GM19351 (cell line): ENCODE measurements around the gene RPS14.
A peak's percentile ranks its signal among the peaks of the same experiment; 100 is the strongest.
"Not testable (repeated sequence)": the region's sequence is repeated elsewhere in the genome, so short reads cannot be mapped to it uniquely, and the experiment has no call there.

Experiments
- ATAC-seq: cut with Tn5 transposase; IDR thresholded peaks from one replicate; pipeline ENCODE4 v1.9.1; 2021; ENCODE audit warnings: mild to moderate bottlenecking, moderate library complexity; ENCODE audit not compliant: unreplicated experiment

RPS14 gene

GRCh38 chr5:150481972-150482406, 32.5 kb upstream of the RPS14 start:
- no peak for ATAC-seq

- ATAC-seq, result no peak
Observed at GRCh38 chr5:150481708-150481965, 32.1 kb upstream of the RPS14 start.

GRCh38 chr5:150479416-150479815, 29.9 kb upstream of the RPS14 start:
- ATAC-seq, result no peak

DNA sequence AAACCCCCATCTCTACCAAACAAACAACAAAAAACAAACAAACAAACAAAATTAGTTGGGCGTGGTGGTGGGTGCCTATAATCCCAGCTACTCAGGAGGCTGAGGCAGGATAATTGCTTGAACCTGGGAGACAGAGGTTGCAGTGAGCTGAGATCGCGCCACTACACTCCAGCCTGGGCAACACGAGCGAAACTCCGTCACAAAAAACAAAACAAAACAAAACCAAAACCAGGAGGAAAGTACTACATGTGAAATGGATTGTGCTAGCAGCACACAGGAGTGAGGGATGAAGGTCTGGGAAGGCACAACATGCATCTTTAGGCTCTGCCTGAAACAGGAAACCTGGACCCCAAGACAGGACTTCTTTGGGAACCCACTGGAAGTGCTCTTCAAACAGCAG, 27.0 kb upstream of the RPS14 start:
- ATAC-seq, result not testable (repeated sequence)

GRCh38 chr5:150473673-150474358, 24.3 kb upstream of the RPS14 start:
- no peak for ATAC-seq

DNA sequence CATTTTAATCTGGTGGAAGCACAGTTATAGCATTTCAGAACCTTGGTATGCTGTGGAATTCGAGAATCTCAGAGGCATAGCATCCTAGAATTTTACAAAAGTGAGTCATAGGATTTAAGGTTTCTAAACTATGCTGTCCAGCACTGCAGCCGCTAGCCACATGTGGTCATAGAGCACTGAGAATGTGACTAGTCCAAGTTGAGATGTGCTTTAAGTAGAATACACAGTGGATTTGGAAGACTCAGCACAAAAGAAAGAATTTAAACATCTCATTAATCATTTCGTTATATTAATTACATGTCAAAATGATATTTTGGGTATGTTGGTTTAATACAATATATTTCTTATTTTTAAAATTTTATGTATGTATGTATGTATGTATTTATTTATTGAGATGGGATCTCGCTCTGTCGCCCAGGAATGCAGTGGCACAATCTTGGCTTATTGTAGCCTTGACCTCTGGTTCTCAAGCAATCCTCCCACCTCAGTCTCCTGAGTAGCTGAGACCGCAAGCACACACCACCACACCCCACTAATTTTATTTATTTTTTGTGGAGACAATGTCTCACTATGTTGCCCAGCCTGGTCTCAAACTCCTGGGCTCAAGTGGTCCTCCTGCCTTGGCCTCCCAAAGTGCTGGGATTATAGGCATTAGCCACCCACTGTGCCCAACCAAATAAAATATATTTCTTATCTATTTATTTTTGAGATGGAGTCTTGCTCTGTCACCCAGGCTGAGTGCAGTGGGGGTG, 20.4 kb upstream of the RPS14 start:
- ATAC-seq, result no peak

GRCh38 chr5:150468206-150468605, 18.7 kb upstream of the RPS14 start:
- ATAC-seq, result no peak

DNA sequence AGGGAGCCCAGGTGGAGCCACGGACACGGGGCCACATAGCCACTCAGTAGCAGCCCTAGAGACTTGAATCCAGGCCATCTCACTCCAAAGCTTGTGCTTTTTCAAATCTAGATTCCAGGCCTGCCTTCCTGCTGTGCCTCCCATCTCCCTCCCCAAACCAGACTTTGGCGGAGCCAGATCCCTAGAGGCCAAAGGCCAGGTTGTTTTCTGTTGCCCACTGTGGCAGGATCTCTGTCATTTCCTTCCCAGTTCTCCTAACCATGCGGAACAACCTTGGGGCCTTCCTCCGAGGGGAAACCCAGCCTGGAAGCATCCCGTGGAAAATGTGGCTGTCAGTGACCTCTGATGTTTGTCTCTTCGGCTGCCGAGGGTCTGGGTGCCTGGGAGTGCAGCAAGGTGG, 16.4 kb upstream of the RPS14 start:
- no peak for ATAC-seq

- ATAC-seq, result no peak
Observed at GRCh38 chr5:150464554-150465012, 15.0 kb upstream of the RPS14 start.

DNA sequence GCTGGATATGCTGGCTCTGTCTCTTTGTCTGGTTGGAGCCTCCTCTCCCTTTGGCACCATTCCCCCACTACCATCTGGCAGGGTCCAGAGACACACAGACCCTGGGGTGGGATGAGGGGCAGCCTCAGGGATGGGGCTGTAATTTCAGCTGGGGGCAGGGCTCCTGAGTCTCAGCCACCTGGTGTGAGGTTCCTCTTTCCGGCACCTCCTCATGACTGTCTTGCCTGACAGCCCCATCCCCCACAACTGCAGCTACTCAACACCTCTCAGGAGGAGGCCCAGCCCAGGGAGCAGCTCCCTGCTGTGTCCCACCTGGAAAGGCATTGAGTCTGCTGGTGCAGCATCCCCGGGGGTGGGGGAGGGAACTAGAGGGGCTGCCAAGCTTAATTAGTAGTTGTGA, 11.7 kb upstream of the RPS14 start:
- peak; percentile 82 for ATAC-seq

DNA sequence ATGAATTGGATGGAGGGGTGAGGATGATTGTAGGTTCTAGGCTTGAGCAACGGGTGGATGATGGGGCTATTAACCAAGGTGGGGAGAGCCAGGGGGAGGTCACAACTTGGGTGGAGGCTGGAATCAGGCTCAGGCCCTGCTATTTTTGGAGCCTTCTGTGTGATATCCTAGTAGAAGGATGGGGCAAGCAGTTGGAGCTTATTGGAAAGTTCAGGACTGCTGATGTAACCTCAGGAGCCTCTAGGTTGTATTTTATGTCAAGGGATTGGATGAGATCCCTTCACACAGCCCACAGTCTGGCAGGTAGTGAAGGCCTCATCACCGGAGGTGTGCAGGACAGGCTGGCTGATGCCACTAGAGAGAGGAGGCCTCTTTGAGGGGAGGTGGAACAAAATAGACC, 11.2 kb upstream of the RPS14 start:
- no peak for ATAC-seq

DNA sequence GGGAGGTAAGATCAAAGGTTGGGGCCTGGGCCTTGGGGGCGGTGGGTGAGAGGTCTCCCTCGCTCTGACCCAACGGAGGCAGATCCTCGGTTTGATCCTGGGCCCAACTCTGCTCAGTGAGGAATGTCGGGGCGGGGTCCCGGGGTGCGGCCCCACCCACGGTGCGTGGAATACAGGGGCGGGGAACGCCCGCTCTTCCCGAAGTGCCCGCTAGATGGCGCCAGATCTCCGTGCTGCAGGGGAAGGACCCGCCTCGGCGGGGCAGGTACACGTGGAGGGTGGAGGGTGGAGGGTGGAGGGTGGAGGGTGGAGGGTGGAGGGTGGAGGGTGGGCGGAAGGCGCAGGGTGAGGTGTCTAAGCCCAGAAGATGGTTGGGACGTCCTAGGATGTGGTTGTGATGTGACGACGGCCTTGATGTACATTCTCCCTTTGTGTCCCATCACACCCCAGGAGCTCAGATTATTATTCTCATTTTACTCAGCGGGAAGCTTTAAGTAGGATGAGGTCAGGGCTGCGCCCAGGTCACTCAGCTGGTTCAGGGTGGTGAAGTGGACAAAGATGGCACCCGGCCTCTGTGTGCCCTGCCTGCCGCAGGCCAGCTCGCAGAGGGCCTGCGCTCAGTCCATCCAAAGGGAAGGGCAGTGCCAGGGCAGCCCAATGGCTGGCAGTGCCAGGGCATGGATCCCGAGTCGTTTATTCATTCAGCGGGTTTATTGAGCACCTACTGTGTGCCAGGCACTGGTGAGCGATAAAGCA, 9.4 kb upstream of the RPS14 start:
- peak; percentile 73 for ATAC-seq

GRCh38 chr5:150457562-150458240, 8.2 kb upstream of the RPS14 start:
- no peak for ATAC-seq

GRCh38 chr5:150457121-150457520, 7.6 kb upstream of the RPS14 start:
- ATAC-seq, result no peak

GRCh38 chr5:150454492-150455229, 5.1 kb upstream of the RPS14 start:
- no peak for ATAC-seq

GRCh38 chr5:150454027-150454426, 4.5 kb upstream of the RPS14 start:
- ATAC-seq, result not testable (repeated sequence)

DNA sequence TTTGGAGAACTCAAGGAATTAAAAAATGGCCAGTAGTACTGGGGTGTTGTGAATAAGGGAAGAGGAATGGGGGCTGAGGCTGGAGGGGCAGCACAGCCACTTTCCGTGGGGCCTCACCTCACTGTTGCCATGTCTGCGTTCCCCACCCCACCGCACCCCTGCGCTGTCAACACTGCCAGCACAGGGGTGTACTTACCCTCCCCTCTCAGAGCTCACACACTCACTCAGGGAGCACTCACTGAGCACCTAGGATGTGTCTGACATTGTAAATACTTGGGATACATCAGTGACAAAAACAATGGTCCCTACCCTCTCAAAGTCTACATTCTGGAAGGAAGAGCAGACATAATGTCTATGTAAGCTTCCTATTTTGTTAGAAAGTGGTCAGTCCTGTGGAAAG, 3.4 kb upstream of the RPS14 start:
- no peak for ATAC-seq

DNA sequence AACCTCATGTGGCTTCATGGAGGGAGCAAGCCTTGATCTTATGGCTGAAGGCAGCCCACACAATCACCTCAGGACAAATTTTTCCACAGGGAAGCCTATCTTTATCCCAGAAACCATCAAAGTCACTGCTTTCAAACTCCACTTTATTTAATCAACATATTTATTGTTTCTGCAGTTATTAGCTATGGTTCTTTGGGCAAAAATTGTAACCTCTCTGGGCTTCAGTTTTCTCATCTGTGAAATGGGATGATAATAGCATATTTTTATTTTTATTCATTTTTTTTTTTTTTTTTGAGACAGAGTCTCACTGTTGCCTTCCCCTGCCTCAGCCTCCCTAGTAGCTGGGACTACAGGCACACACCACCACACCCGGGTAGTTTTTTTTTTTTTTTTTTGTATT, 2.1 kb upstream of the RPS14 start:
- ATAC-seq, result no peak

DNA sequence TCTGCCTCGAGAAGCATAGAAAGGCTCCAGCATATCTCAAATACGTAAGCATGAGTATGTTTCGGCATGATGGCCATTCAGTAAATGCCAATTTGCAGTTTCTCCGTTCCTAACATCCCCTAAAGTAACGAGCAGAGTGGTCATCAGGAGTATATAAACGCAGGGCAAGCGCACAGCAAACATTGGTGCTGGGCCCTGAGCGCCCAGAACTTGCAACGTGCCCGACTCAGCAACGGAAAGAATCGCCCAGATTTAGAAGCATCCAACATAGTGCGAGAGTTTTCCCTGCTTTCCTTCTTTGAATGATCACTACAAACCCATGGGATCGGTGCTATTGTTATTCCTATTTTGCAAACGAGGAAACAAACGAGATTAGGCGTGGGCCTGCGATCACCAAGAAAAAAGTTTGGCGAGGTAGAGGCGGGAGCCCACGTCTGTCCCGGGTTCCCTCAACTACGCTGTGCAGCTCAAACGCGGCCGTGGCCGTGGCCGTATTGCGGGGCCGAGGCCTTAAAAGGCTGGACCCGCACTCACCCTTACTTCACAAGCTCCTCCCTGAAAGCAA, 505 bp downstream of the RPS14 start:
- peak; percentile 31 for ATAC-seq

DNA sequence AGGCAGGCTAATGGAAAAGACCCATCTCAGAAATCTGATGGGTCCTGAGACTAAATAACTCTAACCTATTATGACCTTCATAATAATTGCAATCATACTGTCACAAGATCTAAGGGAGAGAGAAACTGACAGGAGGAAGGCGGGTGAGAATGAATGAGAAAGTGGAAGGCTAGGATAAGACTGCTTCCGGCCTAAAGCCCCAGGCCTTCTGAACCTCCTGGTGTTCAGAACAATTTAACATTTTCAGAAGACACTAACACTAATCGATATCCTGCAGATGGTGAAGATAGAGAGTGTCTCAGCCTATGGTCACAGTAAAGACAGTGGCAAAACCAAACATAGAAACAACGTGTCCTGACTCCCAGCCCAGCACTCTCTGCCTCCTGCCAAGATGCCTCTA, 1.2 kb downstream of the RPS14 start:
- ATAC-seq, result no peak
